IPS-18a (cell line): ENCODE measurements around the gene SLC9A8.

Source experiments
- H3K27ac ChIP-seq: one replicate; pipeline ENCODE4 v1.5.1; 2013; ENCODE audit warnings: low read length
- H3K27me3 ChIP-seq: one replicate; pipeline ENCODE4 v1.6.1; 2013; ENCODE audit warnings: mild to moderate bottlenecking, low read length; ENCODE audit not compliant: control insufficient read depth, insufficient read depth
- H3K36me3 ChIP-seq: one replicate; pipeline ENCODE4 v1.6.1; 2013; ENCODE audit warnings: low read depth, low read length; ENCODE audit not compliant: control insufficient read depth
- H3K4me1 ChIP-seq: one replicate; pipeline ENCODE4 v1.6.1; 2013; ENCODE audit warnings: low read depth, low read length; ENCODE audit not compliant: control insufficient read depth
- H3K4me3 ChIP-seq: one replicate; pipeline ENCODE4 v1.5.1; 2013; ENCODE audit warnings: low read length
- H3K9ac ChIP-seq: one replicate; pipeline ENCODE4 v1.6.1; 2013; ENCODE audit warnings: mild to moderate bottlenecking, low read length, moderate library complexity
- H3K9me3 ChIP-seq: one replicate; pipeline ENCODE4 v1.6.1; 2013; ENCODE audit warnings: low read depth, low read length; ENCODE audit not compliant: control insufficient read depth

SLC9A8 gene

GRCh38 chr20:49843770-49844380 lies 31.2 kb downstream of the SLC9A8 start:
- Histone ChIP-seq H3K9me3 (no peaks in the 10 kb centered on the region), H3K27me3 (no peaks in the 10 kb centered on the region), H3K27ac (no peak overlapping the region), H3K4me3 (no peak overlapping the region), H3K36me3 (no peaks in the 10 kb centered on the region), H3K4me1 (peaks cover 8% of the 10 kb centered on the region), H3K9ac (no peak overlapping the region)

- Histone ChIP-seq H3K9me3 (no peaks in the 10 kb centered on the region), H3K4me1 (peaks cover 8% of the 10 kb centered on the region), H3K9ac (no peak overlapping the region), H3K4me3 (no peak overlapping the region), H3K27me3 (no peaks in the 10 kb centered on the region), H3K27ac (no peak overlapping the region), H3K36me3 (peaks cover 3% of the 10 kb centered on the region)
Measured at GRCh38 chr20:49845060-49845459, 32.4 kb downstream of the SLC9A8 start.

GRCh38 chr20:49846206-49846807 lies 33.7 kb downstream of the SLC9A8 start:
- Histone ChIP-seq H3K4me1 (peaks cover 8% of the 10 kb centered on the region), H3K36me3 (peaks cover 5% of the 10 kb centered on the region), H3K9ac (no peak overlapping the region), H3K27me3 (no peaks in the 10 kb centered on the region), H3K9me3 (no peaks in the 10 kb centered on the region), H3K4me3 (no peak overlapping the region), H3K27ac (no peak overlapping the region)

GRCh38 chr20:49850463-49851230 lies 38.0 kb downstream of the SLC9A8 start:
- no peak overlapping the region for H3K9ac ChIP-seq
- no peak overlapping the region for H3K4me3 ChIP-seq
- H3K9me3 ChIP-seq, result no peaks in the 10 kb centered on the region
- H3K27ac ChIP-seq, result no peak overlapping the region
- peaks cover 5% of the 10 kb centered on the region for H3K36me3 ChIP-seq
- peaks cover 11% of the 10 kb centered on the region for H3K4me1 ChIP-seq
- no peaks in the 10 kb centered on the region for H3K27me3 ChIP-seq

GRCh38 chr20:49851231-49851705 lies 38.6 kb downstream of the SLC9A8 start:
- Histone ChIP-seq H3K36me3 (peaks cover 5% of the 10 kb centered on the region), H3K9ac (no peak overlapping the region)

GRCh38 chr20:49851991-49852390 lies 39.4 kb downstream of the SLC9A8 start:
- peaks cover 5% of the 10 kb centered on the region for H3K36me3 ChIP-seq

More at GRCh38 chr20:49851231-49851705, 38.6 kb downstream of the SLC9A8 start:
- Histone ChIP-seq H3K27me3 (no peaks in the 10 kb centered on the region), H3K4me3 (no peak overlapping the region), H3K4me1 (peaks cover 11% of the 10 kb centered on the region), H3K9me3 (no peaks in the 10 kb centered on the region), H3K27ac (no peak overlapping the region)

GRCh38 chr20:49852522-49853080 lies 40.0 kb downstream of the SLC9A8 start:
- peaks cover 5% of the 10 kb centered on the region for H3K36me3 ChIP-seq
- H3K27me3 ChIP-seq, result no peaks in the 10 kb centered on the region
- no peak overlapping the region for H3K9ac ChIP-seq

More at GRCh38 chr20:49851991-49852390, 39.4 kb downstream of the SLC9A8 start:
- Histone ChIP-seq H3K9me3 (no peaks in the 10 kb centered on the region), H3K4me3 (no peak overlapping the region), H3K27me3 (no peaks in the 10 kb centered on the region), H3K4me1 (peaks cover 11% of the 10 kb centered on the region), H3K9ac (no peak overlapping the region), H3K27ac (no peak overlapping the region)

GRCh38 chr20:49853640-49854039 lies 41.0 kb downstream of the SLC9A8 start:
- peaks cover 6% of the 10 kb centered on the region for H3K4me1 ChIP-seq
- H3K4me3 ChIP-seq, result no peak overlapping the region
- no peaks in the 10 kb centered on the region for H3K9me3 ChIP-seq
- H3K27me3 ChIP-seq, result no peaks in the 10 kb centered on the region
- H3K27ac ChIP-seq, result no peak overlapping the region
- peaks cover 5% of the 10 kb centered on the region for H3K36me3 ChIP-seq
- H3K9ac ChIP-seq, result no peak overlapping the region

More at GRCh38 chr20:49852522-49853080, 40.0 kb downstream of the SLC9A8 start:
- H3K27ac ChIP-seq, result no peak overlapping the region
- no peaks in the 10 kb centered on the region for H3K9me3 ChIP-seq
- no peak overlapping the region for H3K4me3 ChIP-seq
- H3K4me1 ChIP-seq, result peaks cover 11% of the 10 kb centered on the region

- no peaks in the 10 kb centered on the region for H3K27me3 ChIP-seq
- H3K9ac ChIP-seq, result no peak overlapping the region
- H3K4me3 ChIP-seq, result no peak overlapping the region
- peaks cover 3% of the 10 kb centered on the region for H3K4me1 ChIP-seq
- no peak overlapping the region for H3K27ac ChIP-seq
- H3K9me3 ChIP-seq, result no peaks in the 10 kb centered on the region
- H3K36me3 ChIP-seq, result peaks cover 5% of the 10 kb centered on the region
Measured at GRCh38 chr20:49854190-49854875, 41.7 kb downstream of the SLC9A8 start.

- Histone ChIP-seq H3K27ac (no peak overlapping the region), H3K9me3 (no peaks in the 10 kb centered on the region), H3K4me3 (no peak overlapping the region), H3K4me1 (peaks cover 3% of the 10 kb centered on the region), H3K36me3 (no peaks in the 10 kb centered on the region), H3K9ac (no peak overlapping the region), H3K27me3 (no peaks in the 10 kb centered on the region)
Measured at GRCh38 chr20:49856904-49857303, 44.3 kb downstream of the SLC9A8 start.

GRCh38 chr20:49858076-49858585 lies 45.5 kb downstream of the SLC9A8 start:
- Histone ChIP-seq H3K36me3 (no peaks in the 10 kb centered on the region), H3K9ac (no peak overlapping the region)

More at GRCh38 chr20:49858076-49858585, 45.5 kb downstream of the SLC9A8 start:
- Histone ChIP-seq H3K27me3 (no peaks in the 10 kb centered on the region), H3K4me1 (peaks cover 3% of the 10 kb centered on the region), H3K9me3 (no peaks in the 10 kb centered on the region), H3K27ac (no peak overlapping the region), H3K4me3 (no peak overlapping the region)
